Cardiac muscle cell (in vitro differentiated cells and primary cell): ENCODE data around the gene SPATC1L. TPM values are rescaled to one million over a fixed set of nuclear protein-coding genes. Genes with fewer than 3 reads are reported as not detected.
A peak's percentile ranks its signal among the peaks of the same experiment; 100 is the strongest.

ENCODE experiments used
- DNase-seq, 2 donors: peaks; one replicate each; pipeline versions ENCODE4 v3.0.0 to v3.0.0-alpha.2; 2010 to 2017; ENCODE audit warnings: low read depth in 1 of 2, low spot score in 1 of 2
- H3K27ac ChIP-seq: fragments of 200-600 bp; sonication (generic); 2 replicates; pipeline ENCODE4 v1.5.1; 2016
- H3K27me3 ChIP-seq: fragments of 200-600 bp; sonication (generic); 2 replicates; pipeline ENCODE4 v1.6.0; 2016; ENCODE audit warnings: control low read depth
- H3K36me3 ChIP-seq: fragments of 200-600 bp; sonication (generic); 2 replicates; pipeline ENCODE4 v1.5.1; 2016; ENCODE audit warnings: control low read depth
- H3K4me1 ChIP-seq: fragments of 200-600 bp; sonication (generic); 2 replicates; pipeline ENCODE4 v1.8.1; 2017; ENCODE audit warnings: low read depth, mild to moderate bottlenecking, mixed run types
- H3K4me3 ChIP-seq: fragments of 200-600 bp; sonication (generic); 2 replicates; pipeline ENCODE4 v1.5.1; 2016; ENCODE audit warnings: mild to moderate bottlenecking
- H3K9me3 ChIP-seq: fragments of 200-600 bp; sonication (generic); 2 replicates; pipeline ENCODE4 v1.5.1; 2017; ENCODE audit warnings: low read depth, mild to moderate bottlenecking, control low read depth
- polyA plus RNA-seq: library from polyadenylated mRNA; unstranded; fragments of >200 nt; fragmentation: Nextera tagmentation; extraction: Ambion mirVana; gene quantifications from 2 replicates; pipeline ENCODE4 v1.2.1, GENCODE V29; 2016
- total RNA-seq: library from RNA; depleted of rRNA; stranded (reverse); fragments of >200 nt; gene quantifications from 2 replicates; pipeline ENCODE4 v1.2.3, GENCODE V29; 2016
- TF ChIP-seq, protein P1 (sequence below): IDR thresholded peaks from 2 replicates; pipeline ENCODE4 v1.5.1; 2012; ENCODE audit warnings: low read depth, mild to moderate bottlenecking, low read length

Gene SPATC1L
- total and polyA plus RNA-seq, 2 experiments from 2014 or later, result 58.8 to 63.0 TPM

DNA sequence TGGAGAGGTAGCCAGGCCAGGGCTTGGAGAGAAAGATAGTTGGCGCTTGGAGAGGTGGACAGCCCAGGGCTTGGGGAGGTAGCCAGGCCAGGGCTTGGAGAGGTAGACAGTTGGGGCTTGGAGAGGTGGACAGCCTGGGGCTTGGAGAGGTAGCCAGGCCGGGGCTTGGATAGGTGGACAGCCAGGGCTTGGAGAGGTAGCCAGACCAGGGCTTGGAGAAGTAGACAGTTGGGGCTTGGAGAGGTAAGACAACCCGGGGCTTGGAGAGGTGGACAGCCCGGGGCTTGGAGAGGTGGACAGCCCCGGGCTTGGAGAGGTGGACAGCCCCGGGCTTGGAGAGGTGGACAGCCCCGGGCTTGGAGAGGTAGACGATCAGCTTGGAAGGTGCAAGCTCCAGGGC lies 36.6 kb upstream of the SPATC1L start:
- TF ChIP-seq, protein P1, sequence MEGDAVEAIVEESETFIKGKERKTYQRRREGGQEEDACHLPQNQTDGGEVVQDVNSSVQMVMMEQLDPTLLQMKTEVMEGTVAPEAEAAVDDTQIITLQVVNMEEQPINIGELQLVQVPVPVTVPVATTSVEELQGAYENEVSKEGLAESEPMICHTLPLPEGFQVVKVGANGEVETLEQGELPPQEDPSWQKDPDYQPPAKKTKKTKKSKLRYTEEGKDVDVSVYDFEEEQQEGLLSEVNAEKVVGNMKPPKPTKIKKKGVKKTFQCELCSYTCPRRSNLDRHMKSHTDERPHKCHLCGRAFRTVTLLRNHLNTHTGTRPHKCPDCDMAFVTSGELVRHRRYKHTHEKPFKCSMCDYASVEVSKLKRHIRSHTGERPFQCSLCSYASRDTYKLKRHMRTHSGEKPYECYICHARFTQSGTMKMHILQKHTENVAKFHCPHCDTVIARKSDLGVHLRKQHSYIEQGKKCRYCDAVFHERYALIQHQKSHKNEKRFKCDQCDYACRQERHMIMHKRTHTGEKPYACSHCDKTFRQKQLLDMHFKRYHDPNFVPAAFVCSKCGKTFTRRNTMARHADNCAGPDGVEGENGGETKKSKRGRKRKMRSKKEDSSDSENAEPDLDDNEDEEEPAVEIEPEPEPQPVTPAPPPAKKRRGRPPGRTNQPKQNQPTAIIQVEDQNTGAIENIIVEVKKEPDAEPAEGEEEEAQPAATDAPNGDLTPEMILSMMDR, result no peak
- H3K36me3 ChIP-seq, result peaks cover 12% of the 10 kb centered on the region

DNA sequence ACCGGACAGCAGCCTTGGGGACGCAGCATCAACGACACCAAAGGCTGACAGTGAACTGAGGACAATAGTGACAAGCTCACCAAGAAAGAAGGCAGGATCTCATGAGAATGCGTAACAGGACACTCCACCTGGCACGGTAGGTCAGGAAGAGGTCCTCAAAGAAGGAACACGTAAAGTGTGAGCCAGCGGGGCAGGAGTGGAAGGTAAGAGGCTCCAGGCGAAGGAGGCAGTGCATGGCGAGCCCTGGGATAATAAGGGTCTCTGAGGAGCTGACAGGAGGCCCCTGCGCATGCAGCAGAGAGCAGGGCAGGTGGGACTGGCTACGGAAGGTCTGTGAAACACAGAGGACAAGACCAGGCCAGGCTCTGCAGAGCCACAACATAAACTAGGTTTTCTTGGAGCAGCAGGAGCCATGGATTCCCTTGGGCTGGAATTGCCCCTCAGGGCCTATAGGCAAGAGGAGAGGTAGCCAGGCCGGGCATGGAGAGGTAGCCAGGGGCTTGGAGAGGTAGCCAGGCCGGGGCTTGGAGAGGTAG lies 36.1 kb upstream of the SPATC1L start:
- Histone ChIP-seq H3K4me3 (no peak overlapping the region), H3K36me3 (peaks cover 12% of the 10 kb centered on the region), H3K4me1 (peaks cover 8% of the 10 kb centered on the region), H3K27ac (peak overlapping the region; percentile 25), H3K9me3 (no peaks in the 10 kb centered on the region), H3K27me3 (no peaks in the 10 kb centered on the region)
- no peak for DNase-seq
- TF ChIP-seq, protein P1, result no peak

More for the DNA sequence above, 36.6 kb upstream of the SPATC1L start:
- H3K4me3 ChIP-seq, result no peak overlapping the region
- DNase-seq, result no peak
- H3K27me3 ChIP-seq, result no peaks in the 10 kb centered on the region
- no peak overlapping the region for H3K27ac ChIP-seq
- H3K4me1 ChIP-seq, result peaks cover 8% of the 10 kb centered on the region
- no peaks in the 10 kb centered on the region for H3K9me3 ChIP-seq

DNA sequence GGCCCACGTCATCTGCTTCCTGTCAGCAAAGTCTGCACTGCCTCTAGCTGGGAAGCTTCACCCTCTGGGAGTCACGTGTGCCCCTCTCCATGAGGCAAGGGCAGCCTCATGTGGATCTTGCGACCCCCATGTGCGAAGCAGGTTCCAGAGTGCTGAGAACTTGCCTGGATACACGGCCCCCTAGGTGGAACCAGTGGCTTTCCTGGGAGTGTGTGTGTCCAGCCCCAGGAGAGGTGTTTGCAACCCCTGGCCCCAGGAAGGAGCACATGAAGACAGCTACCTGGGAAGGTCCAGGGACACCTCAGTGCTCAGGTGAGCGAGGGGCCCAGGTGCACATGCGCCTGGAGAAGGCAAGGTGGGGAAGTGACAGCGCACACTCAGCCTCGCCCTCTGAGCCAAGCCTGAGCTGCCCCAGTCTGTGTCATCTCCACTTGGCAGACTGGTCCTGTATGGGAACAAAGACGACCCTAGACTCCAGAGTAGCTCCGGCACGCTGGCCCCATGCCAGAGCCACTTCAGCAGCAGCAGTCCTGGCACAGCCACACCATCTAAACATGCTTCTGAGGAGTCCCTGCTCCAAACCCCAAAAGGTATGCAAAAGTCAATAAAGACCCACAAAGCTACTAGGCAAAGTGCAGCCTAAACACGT lies 35.5 kb upstream of the SPATC1L start:
- Histone ChIP-seq H3K9me3 (no peaks in the 10 kb centered on the region), H3K4me3 (no peak overlapping the region), H3K4me1 (peaks cover 5% of the 10 kb centered on the region), H3K36me3 (peaks cover 12% of the 10 kb centered on the region), H3K27me3 (no peaks in the 10 kb centered on the region), H3K27ac (peak overlapping the region; percentile 25)
- TF ChIP-seq, protein P1, result no peak
- peak in 1 of 2 donors; percentile 59 for DNase-seq

DNA sequence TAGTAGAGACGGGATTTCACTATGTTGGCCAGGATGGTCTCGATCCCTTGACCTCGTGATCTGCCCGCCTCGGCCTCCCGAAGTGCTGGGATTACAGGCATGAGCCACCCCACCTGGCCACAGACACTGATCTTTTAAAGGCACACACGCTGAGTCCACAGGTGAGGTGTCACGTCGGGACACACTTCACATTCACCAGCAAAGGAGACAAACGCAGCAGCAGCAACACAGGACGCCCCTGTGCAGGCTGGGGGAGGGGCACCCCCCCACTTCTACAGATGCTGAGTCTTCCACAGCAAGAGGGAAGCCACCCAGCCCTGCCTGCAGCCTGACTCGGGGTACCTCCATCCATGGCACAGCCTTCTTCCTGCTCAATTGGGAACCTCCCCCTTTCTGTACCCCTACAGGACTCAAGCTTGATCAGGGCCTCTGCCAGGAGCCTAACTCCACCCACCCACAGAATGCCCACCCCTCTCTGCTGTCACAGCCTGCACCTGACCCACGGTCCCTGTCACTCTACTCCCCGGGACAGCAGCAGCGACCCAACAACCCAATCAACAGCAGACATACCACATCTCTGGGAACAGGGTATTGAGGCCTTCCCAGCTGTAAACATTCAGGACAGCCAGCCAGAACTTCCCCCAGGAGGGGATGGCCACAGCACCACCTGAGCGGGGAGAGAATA lies 34.8 kb upstream of the SPATC1L start:
- Histone ChIP-seq H3K27ac (no peak overlapping the region), H3K27me3 (no peaks in the 10 kb centered on the region), H3K36me3 (peaks cover 12% of the 10 kb centered on the region), H3K4me3 (no peak overlapping the region), H3K9me3 (no peaks in the 10 kb centered on the region), H3K4me1 (no peaks in the 10 kb centered on the region)
- TF ChIP-seq, protein P1, result no peak
- no peak for DNase-seq

DNA sequence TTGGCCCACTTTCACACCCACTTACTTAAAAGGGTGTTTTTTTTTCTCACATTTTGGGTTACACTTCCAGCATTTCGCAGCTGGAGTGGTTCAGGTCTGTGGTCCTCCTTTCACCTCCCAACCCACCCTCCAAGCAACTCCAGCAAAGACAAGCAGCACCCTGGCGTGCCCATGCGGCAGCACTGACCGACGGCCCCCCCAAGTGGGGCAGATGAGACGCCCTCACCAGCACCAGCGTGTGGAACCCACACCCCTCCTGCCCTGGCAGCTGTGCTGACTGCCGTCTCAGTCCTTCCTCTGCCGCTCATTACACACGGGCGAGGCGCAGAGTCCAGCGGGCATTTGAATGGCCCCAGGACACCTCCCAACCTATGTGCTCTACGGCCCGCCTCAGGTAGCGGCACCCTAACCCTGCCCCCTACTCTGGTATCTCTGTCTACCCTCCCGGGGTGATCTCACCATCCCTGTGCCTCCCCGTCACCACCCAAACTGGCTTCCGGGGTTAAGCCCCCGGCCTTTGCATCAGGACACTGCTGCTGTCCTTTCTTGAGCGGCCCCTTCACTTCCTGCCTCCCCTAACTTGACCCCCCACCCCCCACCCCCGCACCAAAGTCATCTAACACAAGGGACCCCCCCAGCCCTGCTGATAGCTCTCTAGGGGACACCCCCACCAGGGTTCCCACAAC lies 33.4 kb upstream of the SPATC1L start:
- TF ChIP-seq, protein P1, result no peak
- H3K36me3 ChIP-seq, result peaks cover 15% of the 10 kb centered on the region
- no peaks in the 10 kb centered on the region for H3K4me1 ChIP-seq
- H3K4me3 ChIP-seq, result no peak overlapping the region
- no peaks in the 10 kb centered on the region for H3K27me3 ChIP-seq
- H3K27ac ChIP-seq, result no peak overlapping the region
- DNase-seq, result no peak
- no peaks in the 10 kb centered on the region for H3K9me3 ChIP-seq
